Tibial nerve (tissue), 4 donors: Measurements from ENCODE around the gene AQP3.

ENCODE experiments used
- CTCF ChIP-seq, 5 experiments: fragments of 200-600 bp in 3 of 5; fragments of 450-650 bp in 2 of 5; sonication (generic) in 3 of 5; IDR thresholded peaks; one replicate each; pipeline ENCODE4 v1.5.1; 2016 to 2019; ENCODE audit warnings: antibody characterized with exemption in 5 of 5, mild to moderate bottlenecking in 3 of 5, moderate library complexity in 2 of 5
- EP300 ChIP-seq, 2 donors: sonication (generic); formaldehyde crosslinking; IDR thresholded peaks; one replicate each; pipeline ENCODE4 v1.6.1; 2017; ENCODE audit warnings: antibody characterized with exemption in 2 of 2, mild to moderate bottlenecking in 1 of 2

- TF ChIP-seq CTCF (IDR thresholded peaks at IDR 0.05): no peak
- no peak for TF ChIP-seq EP300 (IDR thresholded peaks at IDR 0.05)
These were observed 11.5 kb downstream of the AQP3 start for GRCh38 chr9:33435821-33436277.
